Measurements from ENCODE around the gene MAGEB4.

DNA sequence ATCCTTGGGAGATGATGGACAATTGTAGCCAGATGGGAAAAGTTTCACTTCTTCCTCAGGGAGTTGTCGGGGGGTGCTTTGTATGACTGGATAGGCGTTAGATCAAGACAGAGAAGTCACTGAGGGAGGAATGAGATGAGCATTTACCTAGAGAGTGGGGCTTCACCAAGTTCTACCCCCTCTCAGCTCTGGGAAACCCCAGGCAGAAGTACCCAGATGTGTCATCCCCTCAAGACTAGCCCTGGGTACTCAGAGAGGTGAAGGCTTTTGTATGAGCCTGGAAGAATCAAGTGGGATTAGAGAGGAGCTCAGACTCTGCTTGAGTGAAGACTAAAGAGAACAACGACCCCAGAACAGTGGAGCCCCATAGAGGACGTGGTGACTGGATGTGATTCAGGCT, 7.1 kb downstream of the MAGEB4 start:
- TF ChIP-seq, protein P1, sequence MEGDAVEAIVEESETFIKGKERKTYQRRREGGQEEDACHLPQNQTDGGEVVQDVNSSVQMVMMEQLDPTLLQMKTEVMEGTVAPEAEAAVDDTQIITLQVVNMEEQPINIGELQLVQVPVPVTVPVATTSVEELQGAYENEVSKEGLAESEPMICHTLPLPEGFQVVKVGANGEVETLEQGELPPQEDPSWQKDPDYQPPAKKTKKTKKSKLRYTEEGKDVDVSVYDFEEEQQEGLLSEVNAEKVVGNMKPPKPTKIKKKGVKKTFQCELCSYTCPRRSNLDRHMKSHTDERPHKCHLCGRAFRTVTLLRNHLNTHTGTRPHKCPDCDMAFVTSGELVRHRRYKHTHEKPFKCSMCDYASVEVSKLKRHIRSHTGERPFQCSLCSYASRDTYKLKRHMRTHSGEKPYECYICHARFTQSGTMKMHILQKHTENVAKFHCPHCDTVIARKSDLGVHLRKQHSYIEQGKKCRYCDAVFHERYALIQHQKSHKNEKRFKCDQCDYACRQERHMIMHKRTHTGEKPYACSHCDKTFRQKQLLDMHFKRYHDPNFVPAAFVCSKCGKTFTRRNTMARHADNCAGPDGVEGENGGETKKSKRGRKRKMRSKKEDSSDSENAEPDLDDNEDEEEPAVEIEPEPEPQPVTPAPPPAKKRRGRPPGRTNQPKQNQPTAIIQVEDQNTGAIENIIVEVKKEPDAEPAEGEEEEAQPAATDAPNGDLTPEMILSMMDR (IDR thresholded peaks at IDR 0.05; ENCODE audit: low read depth, low read length, poor library complexity, severe bottlenecking): no peak
- TF ChIP-seq EZH2phosphoT487 (IDR thresholded peaks at IDR 0.05; ENCODE audit: borderline replicate concordance, low read length): no peak

All from DOHH2 (cell line).